Spinal cord (tissue), 10 donors: ENCODE results near the gene GHRHR. TPM values are rescaled to one million over a fixed set of nuclear protein-coding genes. Genes with fewer than 3 reads are reported as not detected.

Source experiments
- DNase-seq, 6 donors: peaks; one replicate each; pipeline versions ENCODE4 v3.0.0 to v3.0.0-alpha.2; 2013 to 2015; ENCODE audit warnings: low spot score in 6 of 6, low read depth in 4 of 6
- H3K27ac ChIP-seq: one replicate; pipeline ENCODE4 v1.5.1; 2013; ENCODE audit warnings: low read depth, low read length, control low read depth
- H3K27me3 ChIP-seq: one replicate; pipeline ENCODE4 v1.6.1; 2013; ENCODE audit warnings: low read length; ENCODE audit not compliant: control insufficient read depth, insufficient read depth
- H3K36me3 ChIP-seq: one replicate; pipeline ENCODE4 v1.6.1; 2013; ENCODE audit warnings: low read length; ENCODE audit not compliant: control insufficient read depth, insufficient read depth
- H3K4me1 ChIP-seq: one replicate; pipeline ENCODE4 v1.6.1; 2013; ENCODE audit warnings: low read length; ENCODE audit not compliant: control insufficient read depth, insufficient read depth
- H3K4me3 ChIP-seq: one replicate; pipeline ENCODE4 v1.5.1; 2013; ENCODE audit warnings: low read depth, low read length, control low read depth
- H3K9me3 ChIP-seq: one replicate; pipeline ENCODE4 v1.6.1; 2013; ENCODE audit warnings: low read length; ENCODE audit not compliant: control insufficient read depth, insufficient read depth
- WGBS: methylation state at CpG from one replicate; pipeline ENCODE4 v1.1.5; 2013; ENCODE audit warnings: missing lambda C conversion rate; ENCODE audit not compliant: insufficient coverage; 5-methylcytosine and 5-hydroxymethylcytosine counted together
- polyA plus RNA-seq, 2 donors: library from polyadenylated mRNA; unstranded; fragments of 120-200 nt; gene quantifications; one replicate each; pipeline ENCODE4 v1.2.1, GENCODE V29; 2013; ENCODE audit not compliant: insufficient read length in 2 of 2
- total RNA-seq, 2 donors: library from RNA; depleted of rRNA in 1 of 2; stranded (reverse); fragments of 120-200 nt in 1 of 2; fragments of >200 nt in 1 of 2; gene quantifications; one replicate each; pipeline versions ENCODE4 v1.2.3 to v1.2.4, GENCODE V29; 2013 to 2014
- donor health status: healthy.

The GHRHR gene
- total and polyA plus RNA-seq, 4 donors = 2.7 to 5.2 (median 4.3) TPM

GRCh38 chr7:30927040-30927439 is 36.7 kb upstream of the GHRHR start:
- Histone ChIP-seq H3K36me3 (peaks cover 22% of the 10 kb centered on the region), H3K27ac (no peak overlapping the region), H3K4me1 (peaks cover 11% of the 10 kb centered on the region), H3K4me3 (no peak overlapping the region), H3K27me3 (no peaks in the 10 kb centered on the region), H3K9me3 (peaks cover 2% of the 10 kb centered on the region)
- no peak for DNase-seq
- WGBS = 100% methylated on average over 2 of the region's 3 CpGs

GRCh38 chr7:30927559-30927958 is 36.2 kb upstream of the GHRHR start:
- Histone ChIP-seq H3K4me1 (peaks cover 14% of the 10 kb centered on the region), H3K36me3 (peaks cover 17% of the 10 kb centered on the region), H3K9me3 (peaks cover 2% of the 10 kb centered on the region), H3K27ac (no peak overlapping the region), H3K4me3 (no peak overlapping the region), H3K27me3 (no peaks in the 10 kb centered on the region)
- 81% methylated on average over 3 of the region's 3 CpGs for WGBS
- no peak for DNase-seq

GRCh38 chr7:30928254-30928872 is 35.4 kb upstream of the GHRHR start:
- H3K4me3 ChIP-seq = no peak overlapping the region
- DNase-seq = no peak
- WGBS = 95% methylated on average over 11 of the region's 13 CpGs
- H3K36me3 ChIP-seq = peaks cover 10% of the 10 kb centered on the region
- H3K27me3 ChIP-seq = no peaks in the 10 kb centered on the region
- H3K9me3 ChIP-seq = peaks cover 2% of the 10 kb centered on the region
- H3K27ac ChIP-seq = no peak overlapping the region
- peaks cover 22% of the 10 kb centered on the region for H3K4me1 ChIP-seq

GRCh38 chr7:30929686-30930085 is 34.1 kb upstream of the GHRHR start:
- Histone ChIP-seq H3K27ac (no peak overlapping the region), H3K4me3 (no peak overlapping the region), H3K4me1 (peaks cover 33% of the 10 kb centered on the region), H3K36me3 (peaks cover 9% of the 10 kb centered on the region), H3K27me3 (no peaks in the 10 kb centered on the region), H3K9me3 (peaks cover 2% of the 10 kb centered on the region)
- 100% methylated on average over 2 of the region's 4 CpGs for WGBS
- DNase-seq = no peak

- no peak overlapping the region for H3K27ac ChIP-seq
- no peak overlapping the region for H3K4me3 ChIP-seq
- H3K27me3 ChIP-seq = no peaks in the 10 kb centered on the region
- peaks cover 33% of the 10 kb centered on the region for H3K4me1 ChIP-seq
- 33% methylated on average over 8 of the region's 8 CpGs for WGBS
- peaks cover 2% of the 10 kb centered on the region for H3K9me3 ChIP-seq
- peaks cover 5% of the 10 kb centered on the region for H3K36me3 ChIP-seq
- peak in 1 of 6 donors; percentile 18 for DNase-seq
Measured at GRCh38 chr7:30930621-30931020, 33.1 kb upstream of the GHRHR start.

GRCh38 chr7:30931161-30931928 is 32.4 kb upstream of the GHRHR start:
- 88% methylated on average over 24 of the region's 24 CpGs for WGBS
- Histone ChIP-seq H3K4me3 (no peak overlapping the region), H3K36me3 (peaks cover 5% of the 10 kb centered on the region), H3K9me3 (peaks cover 2% of the 10 kb centered on the region), H3K4me1 (peaks cover 33% of the 10 kb centered on the region), H3K27me3 (no peaks in the 10 kb centered on the region), H3K27ac (no peak overlapping the region)
- DNase-seq = no peak

- peaks cover 33% of the 10 kb centered on the region for H3K4me1 ChIP-seq
- H3K27ac ChIP-seq = no peak overlapping the region
- no peaks in the 10 kb centered on the region for H3K27me3 ChIP-seq
- no peak for DNase-seq
- peaks cover 5% of the 10 kb centered on the region for H3K36me3 ChIP-seq
- H3K9me3 ChIP-seq = peaks cover under 1% of the 10 kb centered on the region
- 85% methylated on average over 7 of the region's 9 CpGs for WGBS
- H3K4me3 ChIP-seq = no peak overlapping the region
Measured at GRCh38 chr7:30931929-30932540, 31.7 kb upstream of the GHRHR start.

GRCh38 chr7:30932562-30932961 is 31.2 kb upstream of the GHRHR start:
- peak in 1 of 6 donors; percentile 36 for DNase-seq
- no peak overlapping the region for H3K27ac ChIP-seq

GRCh38 chr7:30933124-30933974 is 30.4 kb upstream of the GHRHR start:
- Histone ChIP-seq H3K27me3 (no peaks in the 10 kb centered on the region), H3K36me3 (peaks cover 3% of the 10 kb centered on the region), H3K4me3 (no peak overlapping the region), H3K27ac (no peak overlapping the region), H3K4me1 (peaks cover 36% of the 10 kb centered on the region), H3K9me3 (no peaks in the 10 kb centered on the region)
- DNase-seq = no peak
- WGBS = 63% methylated on average over 26 of the region's 26 CpGs

More at GRCh38 chr7:30932562-30932961, 31.2 kb upstream of the GHRHR start:
- WGBS = 44% methylated on average over 5 of the region's 6 CpGs
- H3K9me3 ChIP-seq = no peaks in the 10 kb centered on the region
- H3K4me1 ChIP-seq = peaks cover 33% of the 10 kb centered on the region
- no peak overlapping the region for H3K4me3 ChIP-seq
- H3K36me3 ChIP-seq = peaks cover 5% of the 10 kb centered on the region
- H3K27me3 ChIP-seq = no peaks in the 10 kb centered on the region
